ENCODE data around the gene SERPINB12. TPM values are rescaled to one million over a fixed set of nuclear protein-coding genes. Genes with fewer than 3 reads are reported as not detected.

Gene SERPINB12
- total RNA-seq, 1 donor from 2014 or later: not detected

DNA sequence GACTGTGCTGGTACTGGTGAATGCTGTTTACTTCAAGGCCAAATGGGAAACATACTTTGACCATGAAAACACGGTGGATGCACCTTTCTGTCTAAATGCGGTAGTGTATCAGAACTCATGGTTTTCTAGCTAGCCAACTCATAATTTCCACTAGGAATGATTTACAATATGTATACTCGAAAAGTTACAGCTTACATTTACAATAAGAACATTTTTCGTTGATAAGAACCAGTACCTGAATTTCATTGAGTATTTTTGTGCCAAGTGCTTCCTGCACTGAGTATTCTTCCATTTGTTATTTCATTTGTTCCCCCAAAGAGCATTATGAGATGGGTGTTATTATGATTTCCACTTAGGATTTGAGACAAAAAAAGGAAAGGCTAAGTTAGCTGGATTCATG lies 21.9 kb downstream of the SERPINB12 start:
- DNase-seq: no peak
- TF ChIP-seq, protein P1, sequence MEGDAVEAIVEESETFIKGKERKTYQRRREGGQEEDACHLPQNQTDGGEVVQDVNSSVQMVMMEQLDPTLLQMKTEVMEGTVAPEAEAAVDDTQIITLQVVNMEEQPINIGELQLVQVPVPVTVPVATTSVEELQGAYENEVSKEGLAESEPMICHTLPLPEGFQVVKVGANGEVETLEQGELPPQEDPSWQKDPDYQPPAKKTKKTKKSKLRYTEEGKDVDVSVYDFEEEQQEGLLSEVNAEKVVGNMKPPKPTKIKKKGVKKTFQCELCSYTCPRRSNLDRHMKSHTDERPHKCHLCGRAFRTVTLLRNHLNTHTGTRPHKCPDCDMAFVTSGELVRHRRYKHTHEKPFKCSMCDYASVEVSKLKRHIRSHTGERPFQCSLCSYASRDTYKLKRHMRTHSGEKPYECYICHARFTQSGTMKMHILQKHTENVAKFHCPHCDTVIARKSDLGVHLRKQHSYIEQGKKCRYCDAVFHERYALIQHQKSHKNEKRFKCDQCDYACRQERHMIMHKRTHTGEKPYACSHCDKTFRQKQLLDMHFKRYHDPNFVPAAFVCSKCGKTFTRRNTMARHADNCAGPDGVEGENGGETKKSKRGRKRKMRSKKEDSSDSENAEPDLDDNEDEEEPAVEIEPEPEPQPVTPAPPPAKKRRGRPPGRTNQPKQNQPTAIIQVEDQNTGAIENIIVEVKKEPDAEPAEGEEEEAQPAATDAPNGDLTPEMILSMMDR (IDR thresholded peaks at IDR 0.05): no peak
- Histone ChIP-seq H3K4me1 (no peaks in the 10 kb centered on the region), H3K27ac (no peak overlapping the region), H3K9me3 (no peaks in the 10 kb centered on the region), H3K4me3 (no peak overlapping the region), H3K27me3 (no peaks in the 10 kb centered on the region), H3K36me3 (no peaks in the 10 kb centered on the region)
- ATAC-seq: no peak
- intact Hi-C loops (cut with DNase I): no loop called here

DNA sequence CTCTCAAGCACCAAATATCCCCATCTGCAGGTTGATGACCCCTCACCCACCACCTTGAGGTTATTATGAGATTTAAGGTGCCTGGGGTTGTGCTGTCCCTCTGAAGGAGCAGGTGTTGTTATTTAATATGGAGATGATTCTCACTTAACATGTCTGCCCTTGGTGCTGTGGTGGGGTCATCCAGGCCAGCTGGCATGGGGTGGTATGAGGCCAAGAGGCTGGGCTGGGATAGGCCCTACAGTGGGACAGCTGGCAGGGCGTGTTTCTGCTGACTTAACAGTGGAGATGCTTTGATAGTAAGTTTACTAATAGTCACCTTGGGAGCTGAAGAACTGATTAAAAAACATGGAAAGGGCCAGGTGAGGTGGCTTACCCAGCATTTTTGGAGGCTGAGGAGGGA lies 22.4 kb downstream of the SERPINB12 start:
- TF ChIP-seq, protein P1 (IDR thresholded peaks at IDR 0.05): no peak
- no peak overlapping the region for H3K27ac ChIP-seq
- H3K27me3 ChIP-seq: no peaks in the 10 kb centered on the region
- no peaks in the 10 kb centered on the region for H3K9me3 ChIP-seq
- no peak for ATAC-seq
- H3K4me1 ChIP-seq: no peaks in the 10 kb centered on the region
- H3K4me3 ChIP-seq: no peak overlapping the region
- H3K36me3 ChIP-seq: no peaks in the 10 kb centered on the region
- DNase-seq: no peak
- intact Hi-C loops (cut with DNase I): no loop called here

DNA sequence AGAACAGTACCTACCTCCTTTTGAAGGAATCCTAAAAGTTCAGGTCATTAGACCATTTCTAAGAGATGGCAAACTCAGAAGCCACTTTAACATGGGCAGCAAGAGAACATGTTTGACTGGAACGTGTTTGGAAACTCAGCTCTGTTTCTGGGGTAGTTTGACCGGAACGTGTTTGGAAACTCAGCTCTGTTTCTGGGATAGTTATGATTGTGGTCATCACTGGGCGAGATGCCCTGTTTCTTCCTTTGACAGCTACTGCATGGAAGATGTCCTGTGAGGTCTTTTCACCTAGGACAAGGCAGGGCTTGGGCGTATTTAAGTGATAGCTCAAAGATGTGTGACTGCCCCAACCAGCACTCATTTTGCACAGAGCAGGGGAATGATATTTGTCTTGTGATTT lies 25.1 kb downstream of the SERPINB12 start:
- intact Hi-C loops (cut with DNase I): no loop called here
- H3K4me1 ChIP-seq: no peaks in the 10 kb centered on the region
- H3K36me3 ChIP-seq: no peaks in the 10 kb centered on the region
- H3K27ac ChIP-seq: no peak overlapping the region
- TF ChIP-seq, protein P1 (IDR thresholded peaks at IDR 0.05): no peak
- DNase-seq (no peak), ATAC-seq (no peak)
- no peaks in the 10 kb centered on the region for H3K9me3 ChIP-seq
- H3K4me3 ChIP-seq: no peak overlapping the region
- no peaks in the 10 kb centered on the region for H3K27me3 ChIP-seq

DNA sequence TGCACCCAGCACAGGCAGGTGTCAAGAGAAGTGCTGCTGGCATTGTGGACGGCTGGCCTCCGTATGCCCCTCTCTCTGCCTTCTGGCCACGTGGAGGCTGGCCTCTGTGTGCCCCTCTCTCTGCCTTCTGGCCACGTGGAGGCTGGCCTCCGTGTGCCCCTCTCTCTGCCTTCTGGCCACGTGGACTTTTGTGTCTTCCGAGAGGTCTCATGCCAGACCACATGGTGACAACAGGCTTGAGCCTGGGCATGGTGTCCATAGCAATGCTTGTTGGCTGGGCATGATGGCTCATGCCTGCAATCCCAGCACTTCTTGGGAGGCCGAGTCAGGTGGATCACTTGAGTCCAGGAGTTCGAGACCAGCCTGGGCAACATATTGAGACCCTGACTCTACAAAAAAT lies 25.7 kb downstream of the SERPINB12 start:
- no peak for ATAC-seq
- Histone ChIP-seq H3K27ac (no peak overlapping the region), H3K27me3 (no peaks in the 10 kb centered on the region), H3K4me1 (no peaks in the 10 kb centered on the region), H3K36me3 (no peaks in the 10 kb centered on the region), H3K9me3 (no peaks in the 10 kb centered on the region), H3K4me3 (no peak overlapping the region)
- TF ChIP-seq, protein P1 (IDR thresholded peaks at IDR 0.05): no peak
- DNase-seq: no peak
- intact Hi-C loops (cut with DNase I): no loop called here

DNA sequence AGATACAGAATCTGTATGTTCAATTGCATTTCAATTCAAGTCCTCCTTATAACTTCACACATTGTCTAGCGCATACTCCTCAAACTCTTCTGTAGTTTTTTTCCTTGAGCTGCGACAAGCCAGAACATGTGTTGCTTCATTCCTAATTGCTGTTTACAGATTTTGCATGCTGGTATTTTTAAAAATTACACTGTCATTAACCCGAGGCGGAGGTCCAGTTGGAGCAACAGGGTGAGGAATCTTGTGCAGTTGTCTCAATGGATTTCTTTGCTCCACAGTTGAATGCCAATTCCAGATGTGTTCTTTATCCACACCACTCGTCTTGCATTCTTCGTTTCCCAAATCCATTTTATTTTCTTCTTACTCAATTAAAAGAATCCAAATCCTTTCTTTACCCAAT lies 28.6 kb downstream of the SERPINB12 start:
- TF ChIP-seq, protein P1 (IDR thresholded peaks at IDR 0.05): no peak
- DNase-seq: no peak
- H3K36me3 ChIP-seq: no peaks in the 10 kb centered on the region
- intact Hi-C loops (cut with DNase I): loop anchor here (10.0 kb wide), 1 partner anchor 56 kb away; no protein-coding TSS in a partner anchor
- no peaks in the 10 kb centered on the region for H3K9me3 ChIP-seq
- no peak for ATAC-seq
- no peak overlapping the region for H3K4me3 ChIP-seq
- no peak overlapping the region for H3K27ac ChIP-seq
- H3K4me1 ChIP-seq: no peaks in the 10 kb centered on the region
- no peaks in the 10 kb centered on the region for H3K27me3 ChIP-seq

DNA sequence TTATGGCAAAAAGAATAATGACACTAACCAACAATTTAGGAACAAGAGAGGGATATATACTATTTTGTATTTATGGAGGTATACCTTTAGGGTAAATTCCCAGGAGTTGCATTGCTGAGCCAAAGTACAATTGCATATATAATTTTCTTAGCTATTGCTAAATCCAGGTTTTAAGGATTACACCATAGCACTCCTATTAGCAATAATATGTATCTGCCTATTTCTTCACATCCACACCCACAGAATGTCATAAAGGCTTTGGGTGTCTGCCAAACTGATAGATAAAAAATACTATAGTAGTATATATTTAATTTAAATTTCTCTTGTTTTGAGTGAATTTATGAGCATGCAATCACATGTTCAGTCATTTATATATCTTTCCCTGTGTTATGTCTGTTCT lies 33.5 kb downstream of the SERPINB12 start:
- no peaks in the 10 kb centered on the region for H3K27me3 ChIP-seq
- H3K27ac ChIP-seq: no peak overlapping the region
- TF ChIP-seq, protein P1 (IDR thresholded peaks at IDR 0.05): no peak
- H3K4me1 ChIP-seq: no peaks in the 10 kb centered on the region
- H3K4me3 ChIP-seq: no peak overlapping the region
- H3K36me3 ChIP-seq: no peaks in the 10 kb centered on the region
- H3K9me3 ChIP-seq: no peaks in the 10 kb centered on the region
- intact Hi-C loops (cut with DNase I): loop anchor here (10.0 kb wide), 1 partner anchor 61 kb away; no protein-coding TSS in a partner anchor
- ATAC-seq (no peak), DNase-seq (no peak)
